Ovary (tissue), 9 donors: Measurements from ENCODE around the gene SF3B5. TPM values are rescaled to one million over a fixed set of nuclear protein-coding genes. Genes with fewer than 3 reads are reported as not detected.

Source experiments
- DNase-seq, 5 donors: peaks; one replicate each; pipeline ENCODE4 v3.0.0-alpha.2; 2019 to 2020
- H3K27ac ChIP-seq, 2 donors: fragments of 200-600 bp; one replicate each; pipeline versions ENCODE4 v1.5.1 to v1.8.0; 2019 to 2022
- H3K27me3 ChIP-seq: fragments of 200-600 bp; one replicate; pipeline ENCODE4 v1.8.0; 2022
- H3K36me3 ChIP-seq: fragments of 200-600 bp; sonication (generic); one replicate; pipeline ENCODE4 v1.5.1; 2019
- H3K4me1 ChIP-seq: one replicate; pipeline ENCODE4 v1.8.1; 2013; ENCODE audit warnings: mild to moderate bottlenecking, moderate library complexity; ENCODE audit not compliant: insufficient read depth
- H3K4me3 ChIP-seq: fragments of 200-600 bp; sonication (generic); one replicate; pipeline ENCODE4 v1.5.1; 2017
- H3K9me3 ChIP-seq, 2 donors: fragments of 200-600 bp in 1 of 2; sonication (generic) in 1 of 2; one replicate each; pipeline versions ENCODE4 v1.5.1 to v1.8.1; 2013 to 2019; ENCODE audit warnings: mild to moderate bottlenecking in 1 of 2, moderate library complexity in 1 of 2
- EP300 ChIP-seq: sonication (generic); formaldehyde crosslinking; IDR thresholded peaks from one replicate; pipeline ENCODE4 v1.6.1; 2017; ENCODE audit warnings: antibody characterized with exemption
- POLR2A ChIP-seq: fragments of 450-650 bp; IDR thresholded peaks from one replicate; pipeline ENCODE4 v1.6.1; 2017; ENCODE audit warnings: antibody characterized with exemption, mild to moderate bottlenecking, moderate library complexity
- WGBS, 3 donors: extraction: QIAGEN DNeasy Blood & Tissue Kit in 1 of 3; methylation state at CpG; one replicate each; pipeline versions ENCODE4 v1.1.5 to v1.1.7; 2013 to 2017; 5-methylcytosine and 5-hydroxymethylcytosine counted together
- intact Hi-C, 4 donors: fragments of 100-400 bp; cut with DNase I; formaldehyde crosslinking; loops; one replicate each; pipeline versions ENCODE4 v1.11.0 to v1.15.1; 2022 to 2023
- polyA plus RNA-seq, 2 donors: library from polyadenylated mRNA; stranded (reverse); fragments of 200-250 nt in 1 of 2; fragments of 350-450 nt in 1 of 2; fragmentation: Illumina TruSeq in 1 of 2; extraction: RNeasy Lipid Tissue Mini Kit (QIAGEN cat#74804) in 1 of 2; gene quantifications; one replicate each; pipeline ENCODE4 v1.2.3, GENCODE V29; 2013 to 2014
- total RNA-seq, 7 donors: library from RNA; depleted of rRNA in 2 of 7; stranded (reverse); fragments of >200 nt in 2 of 7; fragmentation: NEBNext Ultra II Directional in 3 of 7; extraction: Animal tissue kit (Norgen Biotek cat#: 25700) in 3 of 7; gene quantifications; one replicate each; pipeline versions ENCODE4 v1.1.0 to v1.2.4, GENCODE V29; 2016 to 2023
- TF ChIP-seq, protein P1 (sequence below), 3 donors: fragments of 450-650 bp in 2 of 3; fragments of 200-600 bp in 1 of 3; IDR thresholded peaks; one replicate each; pipeline versions ENCODE4 v1.5.1 to v1.8.0; 2016 to 2022; ENCODE audit warnings: antibody characterized with exemption in 3 of 3, mild to moderate bottlenecking in 1 of 3
- donor health status: DM: no; HTN: no; CAD: no; lungs with moderate emphysema.
- donor health status: DM: no; HTN: no; CAD: no.
- donor health status: Bipolar disorder and iron deficiency.
- donor health status: DM: yes; HTN: yes; CAD: no.
- donor health status: DM: no; HTN: no; CAD: no.
- donor health status: DM: yes; HTN: yes; CAD: no.

The SF3B5 gene
- total and polyA plus RNA-seq, 9 donors: 27.9 to 151 (median 117) TPM

DNA sequence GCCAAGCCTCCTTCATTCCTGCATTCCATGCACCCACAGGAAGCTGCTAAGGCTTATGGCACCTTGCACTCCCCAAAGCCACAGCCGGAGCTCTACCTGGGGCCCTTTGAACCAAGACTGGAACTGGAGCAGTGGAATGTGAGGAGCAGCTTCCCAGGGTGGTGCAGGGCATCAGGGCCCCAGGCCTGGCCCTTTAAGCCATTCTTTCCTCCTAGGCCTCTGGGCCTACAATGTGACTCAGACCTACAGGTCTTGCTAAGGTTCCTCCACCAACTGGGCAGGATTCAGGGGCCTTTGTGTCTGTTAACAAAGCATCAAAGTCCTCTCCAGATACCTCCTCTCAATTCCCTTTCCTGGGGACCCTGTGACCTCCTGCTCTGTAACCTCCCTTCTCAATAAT is 36.2 kb downstream of the SF3B5 start:
- WGBS, 3 donors: 90 to 100% (median 94%) methylated on average over 1 of the region's 1 CpG

DNA sequence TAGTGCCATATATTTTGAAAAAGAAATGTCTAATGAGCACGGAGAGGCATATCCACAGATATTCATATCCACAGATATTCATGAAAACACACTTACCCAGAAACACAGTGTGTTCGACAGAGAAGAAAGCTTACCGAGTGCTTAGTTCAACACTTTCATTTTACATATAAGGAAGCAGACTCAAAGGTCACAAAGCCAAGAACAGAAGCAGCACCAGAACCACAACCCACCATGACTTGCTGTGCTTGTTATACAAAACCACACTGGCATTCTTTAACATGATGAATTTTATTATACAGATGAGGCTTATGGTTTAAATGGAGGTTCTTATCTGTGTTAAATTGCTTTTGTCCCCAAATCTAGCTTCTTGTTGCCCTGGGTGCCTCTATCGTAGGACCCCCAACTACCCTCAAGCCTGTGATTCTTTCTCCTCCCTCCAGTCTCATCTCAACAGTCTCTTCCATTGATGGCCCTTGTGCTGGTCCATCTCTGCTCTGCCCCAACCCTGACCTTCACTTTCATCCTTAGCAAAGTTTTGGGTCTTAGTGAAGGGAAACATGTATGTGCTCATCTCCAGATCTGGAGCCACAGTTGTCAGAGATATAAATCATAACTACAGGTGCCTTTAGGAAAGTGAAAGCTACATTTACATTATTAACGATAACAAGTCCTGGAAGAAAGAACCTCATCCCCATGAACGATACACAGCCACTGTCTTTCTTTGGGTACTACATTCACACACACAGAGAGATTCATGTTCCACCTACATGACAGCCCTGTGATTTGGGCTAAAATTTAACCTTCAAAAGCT is 40.0 kb downstream of the SF3B5 start:
- Histone ChIP-seq H3K9me3 (no peaks in the 10 kb centered on the region), H3K27me3 (no peaks in the 10 kb centered on the region), H3K4me1 (no peaks in the 10 kb centered on the region), H3K4me3 (no peak overlapping the region), H3K36me3 (no peaks in the 10 kb centered on the region), H3K27ac (no peak overlapping the region)
- TF ChIP-seq, protein P1, sequence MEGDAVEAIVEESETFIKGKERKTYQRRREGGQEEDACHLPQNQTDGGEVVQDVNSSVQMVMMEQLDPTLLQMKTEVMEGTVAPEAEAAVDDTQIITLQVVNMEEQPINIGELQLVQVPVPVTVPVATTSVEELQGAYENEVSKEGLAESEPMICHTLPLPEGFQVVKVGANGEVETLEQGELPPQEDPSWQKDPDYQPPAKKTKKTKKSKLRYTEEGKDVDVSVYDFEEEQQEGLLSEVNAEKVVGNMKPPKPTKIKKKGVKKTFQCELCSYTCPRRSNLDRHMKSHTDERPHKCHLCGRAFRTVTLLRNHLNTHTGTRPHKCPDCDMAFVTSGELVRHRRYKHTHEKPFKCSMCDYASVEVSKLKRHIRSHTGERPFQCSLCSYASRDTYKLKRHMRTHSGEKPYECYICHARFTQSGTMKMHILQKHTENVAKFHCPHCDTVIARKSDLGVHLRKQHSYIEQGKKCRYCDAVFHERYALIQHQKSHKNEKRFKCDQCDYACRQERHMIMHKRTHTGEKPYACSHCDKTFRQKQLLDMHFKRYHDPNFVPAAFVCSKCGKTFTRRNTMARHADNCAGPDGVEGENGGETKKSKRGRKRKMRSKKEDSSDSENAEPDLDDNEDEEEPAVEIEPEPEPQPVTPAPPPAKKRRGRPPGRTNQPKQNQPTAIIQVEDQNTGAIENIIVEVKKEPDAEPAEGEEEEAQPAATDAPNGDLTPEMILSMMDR (IDR thresholded peaks at IDR 0.05): no peak
- TF ChIP-seq EP300: no peak
- no peak for TF ChIP-seq POLR2A
- intact Hi-C loops: no loop called here
- DNase-seq: no peak
- 77 to 83% (median 82%) methylated on average over 6 of the region's 6 CpGs for WGBS, 3 donors

More for the DNA sequence above, 36.2 kb downstream of the SF3B5 start:
- no peaks in the 10 kb centered on the region for H3K9me3 ChIP-seq
- H3K36me3 ChIP-seq: no peaks in the 10 kb centered on the region
- H3K4me1 ChIP-seq: peaks cover 2% of the 10 kb centered on the region
- no peaks in the 10 kb centered on the region for H3K27me3 ChIP-seq
- no peak overlapping the region for H3K27ac ChIP-seq
- intact Hi-C loops: no loop called here
- H3K4me3 ChIP-seq: no peak overlapping the region
- no peak for DNase-seq
- no peak for TF ChIP-seq POLR2A
- no peak for TF ChIP-seq EP300
- TF ChIP-seq, protein P1 (IDR thresholded peaks at IDR 0.05): no peak

GRCh38 chr6:144053601-144054000 is 41.8 kb downstream of the SF3B5 start:
- DNase-seq: no peak
- H3K27ac ChIP-seq: no peak overlapping the region
- TF ChIP-seq EP300 (no peak), POLR2A (no peak)
- TF ChIP-seq, protein P1 (IDR thresholded peaks at IDR 0.05): no peak
- H3K27me3 ChIP-seq: no peaks in the 10 kb centered on the region
- H3K36me3 ChIP-seq: no peaks in the 10 kb centered on the region
- no peak overlapping the region for H3K4me3 ChIP-seq
- no peaks in the 10 kb centered on the region for H3K9me3 ChIP-seq
- intact Hi-C loops: no loop called here
- 67 to 73% (median 71%) methylated on average over 3 of the region's 3 CpGs for WGBS, 3 donors
- no peaks in the 10 kb centered on the region for H3K4me1 ChIP-seq

DNA sequence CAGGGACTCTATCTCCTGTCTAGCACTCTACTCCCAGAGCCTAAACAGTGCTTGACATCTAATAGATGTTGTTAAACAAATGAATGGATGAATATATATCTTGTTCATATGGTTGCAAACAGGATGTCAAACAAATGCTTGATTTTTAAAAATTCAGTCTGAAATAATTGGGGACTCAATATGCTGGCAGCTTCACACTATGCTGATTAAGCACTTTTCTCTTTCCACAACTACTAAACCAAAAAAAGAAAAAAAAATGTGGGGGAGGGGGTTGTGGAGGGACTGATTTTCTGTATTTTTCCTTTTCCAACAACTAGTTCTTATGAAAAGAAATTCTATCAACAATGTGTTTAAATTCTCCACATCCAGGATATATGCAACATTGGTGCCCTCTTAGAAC is 42.9 kb downstream of the SF3B5 start:
- Histone ChIP-seq H3K9me3 (no peaks in the 10 kb centered on the region), H3K27ac (no peak overlapping the region), H3K36me3 (no peaks in the 10 kb centered on the region), H3K27me3 (no peaks in the 10 kb centered on the region), H3K4me1 (no peaks in the 10 kb centered on the region), H3K4me3 (no peak overlapping the region)
- no peak for TF ChIP-seq POLR2A
- TF ChIP-seq, protein P1 (IDR thresholded peaks at IDR 0.05): no peak
- DNase-seq: no peak
- intact Hi-C loops: no loop called here
